ENCODE data around the gene OTOP2.

OTOP2 gene

GRCh38 chr17:74924250-74924948 lies at the start of gene OTOP2:
TSS of gene OTOP2 (plus strand) at chr17:74924273. CDS start at chr17:74924633, 360 bp downstream.
- no peak for DNase-seq (ENCODE audit: low read depth)

- no peak for DNase-seq (ENCODE audit: low read depth)
These were observed 49.4 kb upstream of the OTOP2 start for GRCh38 chr17:74874615-74875037.

- no peak for DNase-seq (ENCODE audit: low read depth)
These were observed 48.7 kb upstream of the OTOP2 start for GRCh38 chr17:74875155-74875976.

- no peak for DNase-seq (ENCODE audit: low read depth)
These were observed 48.0 kb upstream of the OTOP2 start for GRCh38 chr17:74875977-74876593.

GRCh38 chr17:74877592-74878548 lies 46.2 kb upstream of the OTOP2 start:
- no peak for DNase-seq (ENCODE audit: low read depth)

GRCh38 chr17:74878658-74879057 lies 45.4 kb upstream of the OTOP2 start:
- no peak for DNase-seq (ENCODE audit: low read depth)

GRCh38 chr17:74879308-74879707 lies 44.8 kb upstream of the OTOP2 start:
- no peak for DNase-seq (ENCODE audit: low read depth)

- no peak for DNase-seq (ENCODE audit: low read depth)
These were observed 43.0 kb upstream of the OTOP2 start for GRCh38 chr17:74881073-74881472.

- no peak for DNase-seq (ENCODE audit: low read depth)
These were observed 41.4 kb upstream of the OTOP2 start for GRCh38 chr17:74882517-74883240.

GRCh38 chr17:74883241-74883745 lies 40.8 kb upstream of the OTOP2 start:
- no peak for DNase-seq (ENCODE audit: low read depth)

- DNase-seq (ENCODE audit: low read depth): no peak
These were observed 35.6 kb upstream of the OTOP2 start for GRCh38 chr17:74888469-74888868.

GRCh38 chr17:74890554-74890953 lies 33.5 kb upstream of the OTOP2 start:
- no peak for DNase-seq (ENCODE audit: low read depth)

GRCh38 chr17:74892013-74892841 lies 31.8 kb upstream of the OTOP2 start:
- no peak for DNase-seq (ENCODE audit: low read depth)

GRCh38 chr17:74892974-74893911 lies 30.8 kb upstream of the OTOP2 start, which contains the start of gene FADS6:
TSS of gene FADS6 (minus strand) at chr17:74893633. CDS start at chr17:74893595, 38 bp downstream.
- no peak for DNase-seq (ENCODE audit: low read depth)

- no peak for DNase-seq (ENCODE audit: low read depth)
These were observed 30.0 kb upstream of the OTOP2 start for GRCh38 chr17:74893936-74894671.

GRCh38 chr17:74898376-74898946 lies 25.6 kb upstream of the OTOP2 start:
- DNase-seq (ENCODE audit: low read depth): no peak

- no peak for DNase-seq (ENCODE audit: low read depth)
These were observed 23.9 kb upstream of the OTOP2 start for GRCh38 chr17:74900208-74900607.

All from T-helper 22 cell (primary cell).